OCI-LY1 (cell line): ENCODE results near the gene MAX.

ENCODE experiments used
- CTCF ChIP-seq: fragments of 200-600 bp; sonication (generic), shearing (Covaris generic); IDR thresholded peaks from 2 replicates; pipeline ENCODE4 v1.5.1; 2017; ENCODE audit warnings: mild to moderate bottlenecking, antibody characterized with exemption, low read length, moderate library complexity, mixed read lengths
- EZH2 ChIP-seq: fragments of 200-600 bp; sonication (generic), shearing (Covaris generic); IDR thresholded peaks from 2 replicates; pipeline ENCODE4 v1.8.0; 2017; ENCODE audit warnings: borderline replicate concordance, mixed run types, mild to moderate bottlenecking, antibody characterized with exemption, low read length, moderate library complexity, mixed read lengths

GRCh38 chr14:65057695-65058094 lies 44.6 kb downstream of the MAX start:
- TF ChIP-seq CTCF (no peak), EZH2 (no peak)
